ENCODE data around the gene RAB5IF.
"Not testable (repeated sequence)": the region's sequence is repeated elsewhere in the genome, so short reads cannot be mapped to it uniquely, and the experiment has no call there.

The RAB5IF gene

DNA sequence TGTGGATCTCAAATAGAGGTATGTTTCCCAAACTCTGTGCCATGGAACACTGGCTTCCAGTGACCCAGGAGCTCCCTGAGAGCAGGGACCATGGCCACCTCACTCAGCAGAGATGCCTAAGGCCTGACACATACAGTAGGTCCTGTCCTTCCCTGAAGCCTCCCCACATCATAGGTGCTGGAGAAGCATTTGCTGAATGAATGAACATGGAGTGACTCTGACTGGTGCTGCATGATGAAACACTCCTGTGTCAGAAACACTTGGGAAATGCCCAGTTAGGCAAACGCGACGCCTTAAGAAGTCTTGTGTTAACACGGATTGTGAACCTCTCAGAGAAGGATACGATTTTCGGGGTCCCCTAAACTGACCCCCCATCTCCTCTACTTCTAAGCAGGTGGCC is 26.1 kb downstream of the RAB5IF start:
- DNase-seq (ENCODE audit: low read depth), result no peak

GRCh38 chr20:36632147-36632486 is 26.5 kb downstream of the RAB5IF start:
- no peak for DNase-seq (ENCODE audit: low read depth)
- no peak for TF ChIP-seq CTCF (IDR thresholded peaks at IDR 0.05; ENCODE audit: control insufficient read depth, extremely low read depth, insufficient read depth)
- no peak overlapping the region for H3K4me3 ChIP-seq (ENCODE audit: low read depth, low read length)

More for the DNA sequence above, 26.1 kb downstream of the RAB5IF start:
- no peak for TF ChIP-seq CTCF (IDR thresholded peaks at IDR 0.05; ENCODE audit: control insufficient read depth, extremely low read depth, insufficient read depth)
- H3K4me3 ChIP-seq (ENCODE audit: low read depth, low read length), result no peak overlapping the region

- no peak overlapping the region for H3K4me3 ChIP-seq (ENCODE audit: low read depth, low read length)
- no peak for DNase-seq (ENCODE audit: low read depth)
- TF ChIP-seq CTCF (IDR thresholded peaks at IDR 0.05; ENCODE audit: control insufficient read depth, extremely low read depth, insufficient read depth), result no peak
Measured at GRCh38 chr20:36632487-36633284, 27.1 kb downstream of the RAB5IF start.

DNA sequence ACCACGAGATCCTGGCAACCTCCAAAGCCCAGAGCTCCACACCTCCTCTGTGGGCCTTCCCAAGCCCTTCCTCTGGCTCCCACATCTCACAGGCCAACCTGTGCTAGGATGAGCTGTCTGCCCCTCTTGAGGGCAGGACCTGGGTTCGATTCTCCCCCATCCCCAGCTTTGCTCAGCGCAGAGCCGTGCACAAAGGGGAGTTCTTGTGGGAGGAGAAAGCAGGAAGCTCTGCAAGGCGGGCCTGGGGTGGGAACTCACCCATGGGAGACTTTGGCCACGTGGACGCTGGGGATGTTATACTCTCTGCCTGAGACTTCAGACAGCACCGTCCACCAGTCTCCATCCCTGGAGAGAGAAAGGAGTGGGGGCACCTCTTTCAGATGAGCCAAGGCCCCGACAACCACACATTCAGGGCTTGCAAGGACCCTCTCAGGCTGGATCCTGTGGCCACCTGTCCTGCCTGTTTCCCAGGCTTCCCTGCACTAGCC is 27.8 kb downstream of the RAB5IF start:
- DNase-seq (ENCODE audit: low read depth), result no peak
- H3K4me3 ChIP-seq (ENCODE audit: low read depth, low read length), result no peak overlapping the region
- TF ChIP-seq CTCF (IDR thresholded peaks at IDR 0.05; ENCODE audit: control insufficient read depth, extremely low read depth, insufficient read depth), result no peak

DNA sequence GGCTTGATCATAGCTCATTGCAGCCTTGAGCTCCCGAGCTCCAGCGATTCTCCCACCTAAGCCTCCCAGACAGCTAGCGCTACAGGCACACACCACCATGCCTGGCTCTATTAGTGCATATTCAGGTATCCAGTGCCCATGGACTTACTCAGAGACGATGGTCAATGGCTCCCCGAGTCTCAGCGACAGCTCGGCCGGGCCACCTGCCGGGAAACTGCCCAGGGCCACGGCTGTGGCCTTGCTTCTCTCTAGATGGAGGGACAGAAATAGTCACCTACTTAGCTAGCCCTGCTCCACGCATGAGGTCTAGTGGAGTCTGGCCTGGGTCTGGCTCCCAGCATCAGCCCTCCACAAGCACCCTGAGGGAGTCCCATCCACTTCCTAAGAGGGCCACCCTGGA is 28.8 kb downstream of the RAB5IF start:
- no peak for TF ChIP-seq CTCF (IDR thresholded peaks at IDR 0.05; ENCODE audit: control insufficient read depth, extremely low read depth, insufficient read depth)
- DNase-seq (ENCODE audit: low read depth), result no peak
- H3K4me3 ChIP-seq (ENCODE audit: low read depth, low read length), result no peak overlapping the region

DNA sequence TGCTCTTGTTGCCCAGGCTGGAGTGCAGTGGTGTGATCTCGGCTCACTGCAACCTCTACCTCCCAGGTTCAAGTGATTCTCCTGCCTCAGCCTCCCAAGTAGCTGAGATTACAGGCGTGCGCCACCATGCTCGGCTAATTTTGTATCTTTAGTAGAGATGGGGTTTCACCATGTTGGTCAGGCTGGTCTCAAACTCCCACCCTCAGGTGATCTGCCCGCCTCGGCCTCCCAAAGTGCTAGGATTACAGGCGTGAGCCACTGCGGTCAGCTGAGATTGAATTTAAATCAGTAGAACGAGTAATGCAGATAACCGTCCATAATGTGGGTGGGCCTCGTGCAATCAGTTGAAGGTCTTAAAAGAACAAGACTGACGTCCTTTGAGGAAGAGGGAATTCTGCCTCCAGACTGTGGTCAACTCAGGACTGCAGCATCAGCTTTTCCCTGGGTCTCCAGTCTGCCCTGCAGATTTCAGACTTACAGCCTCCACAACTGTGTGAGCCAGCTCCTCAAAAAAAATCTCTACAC is 33.4 kb downstream of the RAB5IF start:
- not testable (repeated sequence) for H3K4me3 ChIP-seq (ENCODE audit: low read depth, low read length); DNase-seq (ENCODE audit: low read depth)

- no peak overlapping the region for H3K4me3 ChIP-seq (ENCODE audit: low read depth, low read length)
- DNase-seq (ENCODE audit: low read depth), result no peak
- TF ChIP-seq CTCF (IDR thresholded peaks at IDR 0.05; ENCODE audit: control insufficient read depth, extremely low read depth, insufficient read depth), result no peak
Measured at GRCh38 chr20:36641506-36641843, 35.9 kb downstream of the RAB5IF start.
